HG03354 (cell line): ENCODE results near the gene METTL24.
"Not testable (repeated sequence)": the region's sequence is repeated elsewhere in the genome, so short reads cannot be mapped to it uniquely, and the experiment has no call there.

Experiments
- ATAC-seq: cut with Tn5 transposase; IDR thresholded peaks from one replicate; pipeline ENCODE4 v1.9.1; 2021; ENCODE audit warnings: mild to moderate bottlenecking; ENCODE audit not compliant: unreplicated experiment, poor library complexity, severe bottlenecking

Gene METTL24

DNA sequence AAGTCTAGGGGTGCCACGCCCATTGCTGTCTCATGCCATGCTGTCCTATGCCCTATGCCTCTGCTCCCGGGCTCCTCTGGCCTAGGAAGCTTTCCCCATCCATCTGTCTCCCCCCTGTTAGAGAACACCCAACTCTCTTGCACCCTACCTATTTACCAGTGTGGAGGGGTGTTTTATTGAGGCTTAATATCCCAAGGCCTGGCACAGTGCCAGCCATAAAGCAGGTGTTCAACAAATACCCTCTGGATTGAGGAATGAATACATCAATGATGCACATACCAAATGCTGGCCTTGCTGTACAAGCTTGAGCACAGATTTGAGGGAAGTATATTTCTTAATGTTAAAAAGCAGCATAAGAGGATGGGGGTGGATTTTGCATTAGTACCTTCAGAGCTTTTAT is 38.3 kb downstream of the METTL24 start:
- ATAC-seq, result no peak

DNA sequence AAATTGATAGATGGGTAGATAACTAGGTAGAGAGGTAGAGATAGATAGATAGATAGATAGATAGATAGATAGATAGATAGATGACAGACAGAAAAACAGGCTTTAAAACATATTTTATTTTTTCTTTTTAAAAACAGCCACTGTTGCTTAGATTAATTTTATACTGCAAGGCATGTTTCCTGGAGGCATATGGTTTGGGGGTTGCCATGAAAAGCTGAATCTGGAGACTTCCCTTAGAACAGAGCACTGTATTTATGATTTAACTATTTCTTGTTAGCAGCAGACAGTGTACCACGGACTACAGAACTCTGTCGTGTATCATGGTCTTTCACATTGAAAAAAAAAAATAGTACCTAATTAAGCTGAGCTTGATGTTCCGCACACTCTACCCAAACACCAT is 38.8 kb downstream of the METTL24 start:
- no peak for ATAC-seq

DNA sequence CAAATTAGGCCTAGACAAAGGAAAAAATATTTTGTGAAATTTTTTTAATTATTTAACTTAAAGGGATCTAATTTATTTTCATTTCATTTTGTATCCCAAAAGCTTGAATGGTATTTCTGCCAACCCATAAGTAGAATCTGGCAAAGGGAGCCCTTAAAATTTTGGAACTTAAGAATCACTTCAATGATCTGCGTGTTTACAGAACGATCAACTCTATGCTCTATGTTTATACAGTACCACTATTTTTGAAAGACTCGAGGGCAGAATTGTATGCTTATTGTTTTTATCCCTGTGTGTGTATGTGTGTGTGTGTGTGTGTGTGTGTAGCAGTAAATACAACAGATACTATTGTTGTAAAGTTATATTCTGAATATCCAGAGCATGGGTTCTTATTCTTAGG is 39.2 kb downstream of the METTL24 start:
- no peak for ATAC-seq

- ATAC-seq, result no peak
Observed at GRCh38 chr6:110317646-110318045, 40.5 kb downstream of the METTL24 start.

GRCh38 chr6:110317189-110317588 is 41.0 kb downstream of the METTL24 start:
- no peak for ATAC-seq

GRCh38 chr6:110315869-110316398 is 42.2 kb downstream of the METTL24 start:
- ATAC-seq, result no peak

DNA sequence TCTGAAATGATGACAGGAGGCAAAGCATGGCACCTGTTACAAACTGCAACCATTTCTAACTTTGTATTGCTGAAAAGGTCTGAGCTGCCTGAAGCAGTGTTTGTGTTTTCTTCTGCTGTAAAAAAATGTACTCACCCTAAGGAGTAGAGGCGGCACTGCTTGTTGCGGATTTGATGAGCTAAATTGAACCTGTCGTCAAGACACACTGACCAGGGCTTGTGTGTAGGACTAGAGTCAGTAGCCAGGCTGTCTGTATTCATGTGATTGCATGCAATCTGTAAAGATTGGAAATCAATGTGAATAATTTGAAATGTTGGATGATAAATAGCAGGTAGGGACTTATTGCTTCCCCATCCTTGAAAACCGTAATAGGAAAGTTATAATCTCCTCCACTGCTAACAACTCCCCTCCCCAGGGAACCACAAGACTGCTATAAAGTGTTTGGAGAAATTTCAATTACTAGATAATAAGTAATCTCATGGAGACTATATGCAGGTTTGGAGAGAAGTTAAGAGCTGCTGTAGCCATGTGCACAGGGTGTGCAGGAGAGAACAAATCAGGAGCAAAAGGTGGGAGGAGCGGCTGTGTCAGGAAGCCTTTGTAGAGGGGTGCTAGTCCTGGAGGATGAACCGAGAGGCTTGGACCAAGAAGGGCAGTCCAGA is 42.8 kb downstream of the METTL24 start:
- no peak for ATAC-seq

- no peak for ATAC-seq
Observed at GRCh38 chr6:110310861-110311446, 47.2 kb downstream of the METTL24 start.

GRCh38 chr6:110309432-110309831 is 48.7 kb downstream of the METTL24 start:
- not testable (repeated sequence) for ATAC-seq

DNA sequence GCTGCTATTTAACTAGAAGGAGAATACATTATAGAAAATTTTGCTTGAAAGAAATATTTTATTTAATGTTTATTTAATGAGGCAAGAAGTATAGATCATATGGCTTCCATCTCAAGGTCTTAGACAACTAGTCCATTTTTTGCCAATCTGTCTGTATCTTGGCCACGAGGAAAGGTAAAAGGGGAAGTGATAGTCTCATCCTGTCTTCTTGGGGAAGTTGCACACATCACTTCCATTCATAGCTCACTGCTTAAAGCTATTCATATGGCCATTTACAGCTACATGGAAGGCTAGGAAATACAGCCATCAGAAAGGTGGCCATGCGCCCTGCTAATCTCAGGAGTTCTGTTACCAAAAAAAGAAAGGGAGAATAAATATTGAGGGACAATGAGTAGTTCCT is 50.8 kb downstream of the METTL24 start:
- ATAC-seq, result no peak

GRCh38 chr6:110305832-110306231 is 52.3 kb downstream of the METTL24 start:
- not testable (repeated sequence) for ATAC-seq

GRCh38 chr6:110303692-110304091 is 54.5 kb downstream of the METTL24 start:
- ATAC-seq, result not testable (repeated sequence)

GRCh38 chr6:110298916-110299315 is 59.2 kb downstream of the METTL24 start:
- ATAC-seq, result no peak

- ATAC-seq, result no peak
Observed at GRCh38 chr6:110298411-110298810, 59.7 kb downstream of the METTL24 start.

- ATAC-seq, result no peak
Observed at GRCh38 chr6:110296241-110297025, 61.7 kb downstream of the METTL24 start.

- ATAC-seq, result no peak
Observed at GRCh38 chr6:110295451-110296165, 62.5 kb downstream of the METTL24 start.

- ATAC-seq, result no peak
Observed at GRCh38 chr6:110287462-110288341, 70.4 kb downstream of the METTL24 start.

- no peak for ATAC-seq
Observed at GRCh38 chr6:110285306-110286060, 72.7 kb downstream of the METTL24 start.
